ENCODE data around the gene PRDX5.

DNA sequence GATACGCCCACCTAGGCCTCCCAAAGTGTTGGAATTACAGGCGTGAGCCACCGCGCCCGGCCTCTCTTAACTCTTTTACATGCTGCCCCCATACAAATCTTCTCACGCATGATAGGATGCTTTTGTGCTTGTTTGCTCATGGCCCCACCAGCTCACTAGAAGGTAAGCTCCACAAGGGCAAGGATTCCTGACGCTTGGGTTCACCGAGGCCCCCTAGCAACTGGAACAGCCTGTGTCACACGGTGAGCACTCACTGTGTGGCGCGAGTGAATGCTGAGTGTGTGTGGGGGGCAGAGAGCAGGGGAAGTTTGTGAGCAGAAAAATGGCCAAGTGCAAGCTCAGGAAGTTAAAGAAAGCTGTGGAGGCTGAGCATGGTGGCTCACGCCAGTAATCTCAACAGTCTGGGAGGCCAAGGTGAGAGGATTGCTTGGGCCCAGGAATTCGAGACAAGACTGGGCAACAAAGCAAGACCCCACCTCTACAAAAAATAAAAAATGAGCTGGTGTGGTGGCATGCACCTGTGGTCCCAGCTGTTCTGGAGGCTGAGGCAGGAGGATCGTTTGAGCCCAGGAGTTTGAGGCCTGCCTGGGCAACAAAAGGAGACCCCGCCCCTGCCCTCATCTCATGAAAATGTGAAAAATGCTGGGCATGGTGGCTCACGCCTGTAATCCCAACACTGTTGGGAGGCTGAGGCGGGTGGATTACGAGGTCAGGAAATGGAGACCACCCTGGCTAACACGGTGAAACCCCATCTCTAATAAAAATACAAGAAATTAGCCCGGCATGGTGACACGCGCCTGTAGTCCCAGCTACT lies 35.8 kb upstream of the PRDX5 start:
- no peak for TF ChIP-seq POLR2A (IDR thresholded peaks at IDR 0.05; ENCODE audit: low read length)
- no peak for TF ChIP-seq GATA1 (IDR thresholded peaks at IDR 0.05; ENCODE audit: low read depth, low read length)
